Activated CD4-positive, alpha-beta T cell treated with anti-CD3 and anti-CD28 coated beads, Interleukin-2, amount 50 U/mL, for 4 hours (primary cell): ENCODE data around the gene HSP90AA1.
"Not testable (repeated sequence)": the region's sequence is repeated elsewhere in the genome, so short reads cannot be mapped to it uniquely, and the experiment has no call there.

Experiments used
- DNase-seq, 2 experiments: peaks; one replicate each; pipeline ENCODE4 v3.0.0-alpha.2; 2020

HSP90AA1 gene

GRCh38 chr14:102064590-102064989, 22.3 kb downstream of the HSP90AA1 start:
- not testable (repeated sequence) for DNase-seq

GRCh38 chr14:102063808-102064429, 22.9 kb downstream of the HSP90AA1 start:
- no peak for DNase-seq

GRCh38 chr14:102063109-102063807, 23.6 kb downstream of the HSP90AA1 start:
- peak; percentile 46 to 50 for DNase-seq

GRCh38 chr14:102058961-102059360, 27.9 kb downstream of the HSP90AA1 start:
- no peak for DNase-seq

- DNase-seq, result no peak
Measured at GRCh38 chr14:102058146-102058545, 28.7 kb downstream of the HSP90AA1 start.

GRCh38 chr14:102057480-102058114, 29.2 kb downstream of the HSP90AA1 start:
- no peak for DNase-seq

- no peak for DNase-seq
Measured at GRCh38 chr14:102056694-102057442, 30.0 kb downstream of the HSP90AA1 start.

GRCh38 chr14:102055181-102055901, 31.5 kb downstream of the HSP90AA1 start:
- no peak for DNase-seq

- DNase-seq, result no peak
Measured at GRCh38 chr14:102052522-102052921, 34.3 kb downstream of the HSP90AA1 start.

GRCh38 chr14:102050625-102051024, 36.2 kb downstream of the HSP90AA1 start:
- DNase-seq, result no peak

- DNase-seq, result no peak
Measured at GRCh38 chr14:102050026-102050405, 36.8 kb downstream of the HSP90AA1 start.

- no peak for DNase-seq
Measured at GRCh38 chr14:102049258-102050025, 37.4 kb downstream of the HSP90AA1 start.

GRCh38 chr14:102047808-102048540, 38.9 kb downstream of the HSP90AA1 start:
- DNase-seq, result no peak

GRCh38 chr14:102046337-102047278, 40.2 kb downstream of the HSP90AA1 start:
- no peak for DNase-seq

- DNase-seq, result no peak
Measured at GRCh38 chr14:102044566-102044965, 42.3 kb downstream of the HSP90AA1 start.

- no peak for DNase-seq
Measured at GRCh38 chr14:102043251-102044025, 43.4 kb downstream of the HSP90AA1 start.

GRCh38 chr14:102042699-102043098, 44.1 kb downstream of the HSP90AA1 start:
- no peak for DNase-seq

GRCh38 chr14:102040153-102040552, 46.7 kb downstream of the HSP90AA1 start:
- DNase-seq, result no peak

GRCh38 chr14:102039157-102039556, 47.7 kb downstream of the HSP90AA1 start:
- DNase-seq, result no peak
